DMS 273 (cell line): ENCODE results near the gene FLYWCH1.

Source experiments
- DNase-seq: peaks from one replicate; lab custom pipeline; 2025; ENCODE audit not compliant: unreplicated experiment; lab: John Stamatoyannopoulos, UW

Gene FLYWCH1

GRCh38 chr16:2899564-2900072 lies 12.1 kb upstream of the FLYWCH1 start:
- DNase-seq, result no peak

GRCh38 chr16:2900526-2901075 lies 11.1 kb upstream of the FLYWCH1 start:
- DNase-seq, result no peak

- no peak for DNase-seq
These were observed 9.2 kb upstream of the FLYWCH1 start for GRCh38 chr16:2902337-2903130.

- peak; percentile 93 for DNase-seq
These were observed 7.4 kb upstream of the FLYWCH1 start for GRCh38 chr16:2904100-2904921.

- no peak for DNase-seq
These were observed 6.8 kb upstream of the FLYWCH1 start for GRCh38 chr16:2904922-2905240.

- DNase-seq, result peak; percentile 99
These were observed 6.3 kb upstream of the FLYWCH1 start for GRCh38 chr16:2905241-2905987.

GRCh38 chr16:2905988-2906387 lies 5.7 kb upstream of the FLYWCH1 start:
- DNase-seq, result no peak

- DNase-seq, result peak; percentile 70
These were observed 4.5 kb upstream of the FLYWCH1 start for GRCh38 chr16:2907084-2907753.

GRCh38 chr16:2910441-2910969 lies 1.2 kb upstream of the FLYWCH1 start:
- no peak for DNase-seq

GRCh38 chr16:2912330-2913199 lies 834 bp downstream of the FLYWCH1 start:
- peak; percentile 72 for DNase-seq

GRCh38 chr16:2913603-2914002 lies 1.9 kb downstream of the FLYWCH1 start:
- DNase-seq, result no peak

- DNase-seq, result no peak
These were observed 2.5 kb downstream of the FLYWCH1 start for GRCh38 chr16:2914233-2914632.

- DNase-seq, result no peak
These were observed 3.6 kb downstream of the FLYWCH1 start for GRCh38 chr16:2915196-2915929.

GRCh38 chr16:2919511-2920255 lies 8.0 kb downstream of the FLYWCH1 start:
- DNase-seq, result peak; percentile 84

- no peak for DNase-seq
These were observed 11.8 kb downstream of the FLYWCH1 start for GRCh38 chr16:2923481-2923880.

- peak; percentile 64 for DNase-seq
These were observed 13.4 kb downstream of the FLYWCH1 start for GRCh38 chr16:2924901-2925755.
